HepG2 (cell line): ENCODE data around the gene CEP131. TPM values are rescaled to one million over a fixed set of nuclear protein-coding genes. Genes with fewer than 3 reads are reported as not detected.

ENCODE experiments used
- ADNP ChIP-seq: sonication (generic); formaldehyde crosslinking; IDR thresholded peaks from 2 replicates; pipeline ENCODE4 v1.4.0; 2020; ENCODE audit warnings: missing genetic modification reagents
- CBFB ChIP-seq: sonication (generic); formaldehyde crosslinking; IDR thresholded peaks from 2 replicates; pipeline ENCODE4 v1.4.0; 2020; ENCODE audit warnings: missing genetic modification reagents
- CEBPB ChIP-seq: IDR thresholded peaks from 2 replicates; pipeline ENCODE4 v1.6.1; 2011; ENCODE audit warnings: low read depth, low read length, improper control_type of control experiment, borderline replicate concordance
- CHCHD3 ChIP-seq: sonication (generic); formaldehyde crosslinking; IDR thresholded peaks from 2 replicates; pipeline ENCODE4 v1.8.0; 2022; ENCODE audit warnings: mild to moderate bottlenecking, missing genetic modification reagents, moderate library complexity
- JUNB ChIP-seq: sonication (generic); formaldehyde crosslinking; IDR thresholded peaks from 2 replicates; pipeline ENCODE4 v1.8.0; 2022; ENCODE audit warnings: missing genetic modification reagents, mild to moderate bottlenecking, borderline replicate concordance
- JUND ChIP-seq: sonication (generic); formaldehyde crosslinking; IDR thresholded peaks from 2 replicates; pipeline ENCODE4 v1.8.0; 2022; ENCODE audit warnings: mild to moderate bottlenecking, missing genetic modification reagents
- KAT2B ChIP-seq: fragments of 150-350 bp; IDR thresholded peaks from 2 replicates; pipeline ENCODE4 v1.6.1; 2014; ENCODE audit warnings: low read depth, low read length, borderline replicate concordance
- MAFF ChIP-seq: IDR thresholded peaks from 2 replicates; pipeline ENCODE4 v1.6.1; 2011; ENCODE audit warnings: low read depth, low read length, improper control_type of control experiment
- PPARG ChIP-seq: conservative IDR thresholded peaks from 2 replicates; pipeline ENCODE4 v1.6.1; 2016; ENCODE audit warnings: missing biosample characterization, missing genetic modification reagents
- RELA ChIP-seq: sonication (generic); formaldehyde crosslinking; IDR thresholded peaks from 2 replicates; pipeline ENCODE4 v1.4.0; 2020; ENCODE audit warnings: missing genetic modification reagents
- SP5 ChIP-seq: IDR thresholded peaks from 2 replicates; pipeline ENCODE4 v1.6.1; 2016; ENCODE audit warnings: low read depth, borderline replicate concordance
- SPEN ChIP-seq: sonication (generic); formaldehyde crosslinking; IDR thresholded peaks from 2 replicates; pipeline ENCODE4 v1.5.1; 2020; ENCODE audit warnings: low read depth, mild to moderate bottlenecking, missing genetic modification reagents
- SRF ChIP-seq: IDR thresholded peaks from 2 replicates; pipeline ENCODE4 v1.6.1; 2011; ENCODE audit warnings: mild to moderate bottlenecking, low read depth, low read length, moderate library complexity
- ZNF251 ChIP-seq: sonication (generic); formaldehyde crosslinking; IDR thresholded peaks from 2 replicates; pipeline ENCODE4 v1.9.0; 2021; ENCODE audit warnings: mild to moderate bottlenecking, missing genetic modification reagents
- ZNF354B ChIP-seq: sonication (generic); formaldehyde crosslinking; IDR thresholded peaks from 2 replicates; pipeline ENCODE4 v1.8.0; 2022; ENCODE audit warnings: mild to moderate bottlenecking, missing genetic modification reagents
- ZNF547 ChIP-seq: sonication (generic); formaldehyde crosslinking; IDR thresholded peaks from 2 replicates; pipeline ENCODE4 v1.5.1; 2020; ENCODE audit warnings: mild to moderate bottlenecking, missing genetic modification reagents
- ZNF577 ChIP-seq: sonication (generic); formaldehyde crosslinking; IDR thresholded peaks from 2 replicates; pipeline ENCODE4 v1.4.0; 2020; ENCODE audit warnings: mild to moderate bottlenecking, low read depth, missing genetic modification reagents, borderline replicate concordance
- ZNF782 ChIP-seq: sonication (generic); formaldehyde crosslinking; IDR thresholded peaks from 2 replicates; pipeline ENCODE4 v1.4.0; 2020; ENCODE audit warnings: missing genetic modification reagents, mild to moderate bottlenecking, borderline replicate concordance
- polyA plus RNA-seq, 8 experiments: library from polyadenylated mRNA; depleted of rRNA in 3 of 8; stranded (reverse) in 7 of 8; unstranded in 1 of 8; fragments of >200 nt; fragmentation: Illumina TruSeq in 4 of 8; extraction: Trizol in 4 of 8; gene quantifications; 2 replicates each; pipeline versions ENCODE4 v1.2.1 to v1.2.3, GENCODE V29; 2011 to 2016; ENCODE audit warnings: low read depth in 4 of 8, missing spikeins in 1 of 8, mixed read lengths in 1 of 8; ENCODE audit not compliant: insufficient read depth in 1 of 8
- total RNA-seq, 5 experiments: library from RNA; depleted of rRNA; stranded (reverse); fragments of >200 nt; fragmentation: Illumina TruSeq; extraction: Trizol; gene quantifications; 2 replicates each; pipeline ENCODE4 v1.2.3, GENCODE V29; 2016; ENCODE audit warnings: low read depth in 1 of 5
- TF ChIP-seq, protein P1 (sequence below): conservative IDR thresholded peaks from 2 replicates; pipeline ENCODE4 v1.6.1; 2018; ENCODE audit warnings: missing genetic modification reagents
- TF ChIP-seq, protein P2 (sequence below): sonication (generic); formaldehyde crosslinking; conservative IDR thresholded peaks from 2 replicates; pipeline ENCODE4 v1.4.0; 2020; ENCODE audit warnings: missing genetic modification reagents
- TF ChIP-seq, protein P3 (sequence below): sonication (generic); formaldehyde crosslinking; IDR thresholded peaks from 2 replicates; pipeline ENCODE4 v1.8.0; 2022; ENCODE audit warnings: missing genetic modification reagents, mild to moderate bottlenecking, moderate library complexity, borderline replicate concordance
- TF ChIP-seq, protein P4 (sequence below): sonication (generic); formaldehyde crosslinking; IDR thresholded peaks from 2 replicates; pipeline ENCODE4 v1.4.0; 2020; ENCODE audit warnings: mild to moderate bottlenecking, missing genetic modification reagents
- TF ChIP-seq, protein P5 (sequence below): IDR thresholded peaks from 2 replicates; pipeline ENCODE4 v1.6.1; 2018; ENCODE audit warnings: missing genetic modification reagents, mild to moderate bottlenecking, missing compliant biosample characterization
- TF ChIP-seq, protein P6 (sequence below): IDR thresholded peaks from 2 replicates; pipeline ENCODE4 v1.6.1; 2016; ENCODE audit warnings: mild to moderate bottlenecking, missing biosample characterization, missing genetic modification reagents

CEP131 gene
- total and polyA plus RNA-seq, 2 of the 13 experiments (the other 11 are each of a cell fraction or from before 2014, with no cell fraction given): 5.0 to 16.8 TPM

DNA sequence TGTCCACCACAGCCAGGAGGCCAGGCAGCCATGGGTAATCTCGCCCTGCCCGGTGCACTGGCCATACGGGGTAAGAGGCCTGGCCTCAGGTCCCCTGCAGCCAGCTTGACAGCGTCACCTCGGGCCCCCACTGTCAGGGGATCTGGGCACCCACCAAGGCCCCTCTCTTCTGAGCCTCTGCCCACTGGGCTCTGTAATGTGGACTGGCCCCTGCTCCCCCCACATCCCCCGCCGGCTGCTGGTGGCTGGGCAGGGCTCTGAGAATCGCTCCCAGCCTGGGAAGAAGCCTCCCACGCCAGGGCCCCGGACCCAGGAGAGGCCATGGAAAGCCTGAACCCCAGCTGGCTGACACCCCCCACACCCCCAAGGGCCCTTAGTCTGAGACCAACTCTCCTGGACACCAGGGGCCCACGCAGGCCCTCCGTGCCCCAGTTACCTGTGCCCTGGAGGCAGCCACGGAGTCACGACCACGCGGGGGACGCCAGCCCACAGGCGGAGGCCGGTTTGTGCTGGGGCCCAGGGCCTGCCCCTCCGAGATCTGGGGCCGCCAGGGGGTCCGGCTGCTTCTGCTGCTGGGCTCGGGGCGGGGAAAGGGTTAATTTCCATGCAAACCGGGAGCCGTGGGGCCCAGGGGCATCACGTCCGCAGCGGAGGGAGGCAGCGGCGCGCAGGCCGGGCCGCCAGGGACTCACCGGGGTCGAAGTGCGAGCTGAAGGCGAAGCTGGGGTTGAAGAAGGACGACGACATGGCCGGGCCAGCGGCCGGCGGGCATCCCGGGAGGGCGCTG, 57.3 kb downstream of the CEP131 start, which contains the start of gene PVALEF (continued):
- TF ChIP-seq, protein P1, sequence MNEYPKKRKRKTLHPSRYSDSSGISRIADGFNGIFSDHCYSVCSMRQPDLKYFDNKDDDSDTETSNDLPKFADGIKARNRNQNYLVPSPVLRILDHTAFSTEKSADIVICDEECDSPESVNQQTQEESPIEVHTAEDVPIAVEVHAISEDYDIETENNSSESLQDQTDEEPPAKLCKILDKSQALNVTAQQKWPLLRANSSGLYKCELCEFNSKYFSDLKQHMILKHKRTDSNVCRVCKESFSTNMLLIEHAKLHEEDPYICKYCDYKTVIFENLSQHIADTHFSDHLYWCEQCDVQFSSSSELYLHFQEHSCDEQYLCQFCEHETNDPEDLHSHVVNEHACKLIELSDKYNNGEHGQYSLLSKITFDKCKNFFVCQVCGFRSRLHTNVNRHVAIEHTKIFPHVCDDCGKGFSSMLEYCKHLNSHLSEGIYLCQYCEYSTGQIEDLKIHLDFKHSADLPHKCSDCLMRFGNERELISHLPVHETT (CRISPR knock-in tag): peak; percentile 73; the same call in 1 of the 2 replicates
- TF ChIP-seq, protein P2, sequence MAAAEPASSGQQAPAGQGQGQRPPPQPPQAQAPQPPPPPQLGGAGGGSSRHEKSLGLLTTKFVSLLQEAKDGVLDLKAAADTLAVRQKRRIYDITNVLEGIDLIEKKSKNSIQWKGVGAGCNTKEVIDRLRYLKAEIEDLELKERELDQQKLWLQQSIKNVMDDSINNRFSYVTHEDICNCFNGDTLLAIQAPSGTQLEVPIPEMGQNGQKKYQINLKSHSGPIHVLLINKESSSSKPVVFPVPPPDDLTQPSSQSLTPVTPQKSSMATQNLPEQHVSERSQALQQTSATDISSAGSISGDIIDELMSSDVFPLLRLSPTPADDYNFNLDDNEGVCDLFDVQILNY (CRISPR knock-in tag): 0 out of 2 replicates have a peak, but pooled peaks have one; percentile 54
- no peak for TF ChIP-seq CHCHD3 (CRISPR knock-in tag)
- TF ChIP-seq SRF: no peak
- TF ChIP-seq ADNP (CRISPR knock-in tag): no peak
- TF ChIP-seq ZNF782 (CRISPR knock-in tag): no peak
- TF ChIP-seq ZNF577 (CRISPR knock-in tag): no peak
- no peak for TF ChIP-seq JUNB (CRISPR knock-in tag)
- no peak for TF ChIP-seq RELA (CRISPR knock-in tag)
- no peak for TF ChIP-seq MAFF
- TF ChIP-seq PPARG (CRISPR knock-in tag): 0 out of 2 replicates have a peak, but pooled peaks have one; percentile 28
- TF ChIP-seq, protein P3, sequence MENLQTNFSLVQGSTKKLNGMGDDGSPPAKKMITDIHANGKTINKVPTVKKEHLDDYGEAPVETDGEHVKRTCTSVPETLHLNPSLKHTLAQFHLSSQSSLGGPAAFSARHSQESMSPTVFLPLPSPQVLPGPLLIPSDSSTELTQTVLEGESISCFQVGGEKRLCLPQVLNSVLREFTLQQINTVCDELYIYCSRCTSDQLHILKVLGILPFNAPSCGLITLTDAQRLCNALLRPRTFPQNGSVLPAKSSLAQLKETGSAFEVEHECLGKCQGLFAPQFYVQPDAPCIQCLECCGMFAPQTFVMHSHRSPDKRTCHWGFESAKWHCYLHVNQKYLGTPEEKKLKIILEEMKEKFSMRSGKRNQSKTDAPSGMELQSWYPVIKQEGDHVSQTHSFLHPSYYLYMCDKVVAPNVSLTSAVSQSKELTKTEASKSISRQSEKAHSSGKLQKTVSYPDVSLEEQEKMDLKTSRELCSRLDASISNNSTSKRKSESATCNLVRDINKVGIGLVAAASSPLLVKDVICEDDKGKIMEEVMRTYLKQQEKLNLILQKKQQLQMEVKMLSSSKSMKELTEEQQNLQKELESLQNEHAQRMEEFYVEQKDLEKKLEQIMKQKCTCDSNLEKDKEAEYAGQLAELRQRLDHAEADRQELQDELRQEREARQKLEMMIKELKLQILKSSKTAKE (CRISPR knock-in tag): peak; percentile 29; the same call in 1 of the 2 replicates
- TF ChIP-seq CEBPB: no peak
- 0 out of 2 replicates have a peak, but pooled peaks have one; percentile 16 for TF ChIP-seq SP5 (CRISPR knock-in tag)
- TF ChIP-seq ZNF354B: 0 out of 2 replicates have a peak, but pooled peaks have one; percentile 53
- TF ChIP-seq SPEN (CRISPR knock-in tag): peak; percentile 70
- TF ChIP-seq ZNF251: no peak
- TF ChIP-seq KAT2B: no peak
- TF ChIP-seq, protein P4, sequence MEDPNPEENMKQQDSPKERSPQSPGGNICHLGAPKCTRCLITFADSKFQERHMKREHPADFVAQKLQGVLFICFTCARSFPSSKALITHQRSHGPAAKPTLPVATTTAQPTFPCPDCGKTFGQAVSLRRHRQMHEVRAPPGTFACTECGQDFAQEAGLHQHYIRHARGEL: peak; percentile 83; the same call in 1 of the 2 replicates
- TF ChIP-seq, protein P5, sequence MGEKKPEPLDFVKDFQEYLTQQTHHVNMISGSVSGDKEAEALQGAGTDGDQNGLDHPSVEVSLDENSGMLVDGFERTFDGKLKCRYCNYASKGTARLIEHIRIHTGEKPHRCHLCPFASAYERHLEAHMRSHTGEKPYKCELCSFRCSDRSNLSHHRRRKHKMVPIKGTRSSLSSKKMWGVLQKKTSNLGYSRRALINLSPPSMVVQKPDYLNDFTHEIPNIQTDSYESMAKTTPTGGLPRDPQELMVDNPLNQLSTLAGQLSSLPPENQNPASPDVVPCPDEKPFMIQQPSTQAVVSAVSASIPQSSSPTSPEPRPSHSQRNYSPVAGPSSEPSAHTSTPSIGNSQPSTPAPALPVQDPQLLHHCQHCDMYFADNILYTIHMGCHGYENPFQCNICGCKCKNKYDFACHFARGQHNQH (CRISPR knock-in tag): peak; percentile 59
- peak; percentile 66 for TF ChIP-seq JUND (CRISPR knock-in tag)
- TF ChIP-seq CBFB (CRISPR knock-in tag): peak; percentile 79
- TF ChIP-seq ZNF547 (CRISPR knock-in tag): peak; percentile 85; the same call in 1 of the 2 replicates
- TF ChIP-seq, protein P6, sequence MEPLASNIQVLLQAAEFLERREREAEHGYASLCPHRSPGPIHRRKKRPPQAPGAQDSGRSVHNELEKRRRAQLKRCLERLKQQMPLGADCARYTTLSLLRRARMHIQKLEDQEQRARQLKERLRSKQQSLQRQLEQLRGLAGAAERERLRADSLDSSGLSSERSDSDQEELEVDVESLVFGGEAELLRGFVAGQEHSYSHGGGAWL (CRISPR knock-in tag): peak; percentile 53; the same call in 1 of the 2 replicates
